ENCODE data around the gene POLR1G.

Gene POLR1G

GRCh38 chr19:45448887-45449299 is 42.4 kb downstream of the POLR1G start:
- Histone ChIP-seq H3K4me3 (ENCODE audit: insufficient read depth, low read length, poor library complexity, severe bottlenecking) (no peak overlapping the region), H3K9ac (ENCODE audit: low read length) (no peak overlapping the region), H2AFZ (ENCODE audit: low read depth, low read length, severe bottlenecking) (no peak overlapping the region), H3K9me2 (replicated peaks; ENCODE audit: insufficient read depth, low read length) (no peaks in the 10 kb centered on the region), H3K4me2 (ENCODE audit: low read depth, low read length, poor library complexity, severe bottlenecking) (no peak overlapping the region), H3K79me2 (ENCODE audit: insufficient read depth, low read length) (no peaks in the 10 kb centered on the region), H4K20me1 (ENCODE audit: low read depth, low read length) (no peaks in the 10 kb centered on the region), H3K9me3 (ENCODE audit: insufficient read depth, low read length) (no peaks in the 10 kb centered on the region), H3K36me3 (ENCODE audit: low read length) (no peaks in the 10 kb centered on the region), H3F3A (ENCODE audit: insufficient read depth) (peaks cover 9% of the 10 kb centered on the region; the same call in 1 of the 2 replicates), H3K27ac (ENCODE audit: low read depth, low read length) (no peak overlapping the region), H3K27me3 (ENCODE audit: low read length) (no peaks in the 10 kb centered on the region)
- TF ChIP-seq, protein P1, sequence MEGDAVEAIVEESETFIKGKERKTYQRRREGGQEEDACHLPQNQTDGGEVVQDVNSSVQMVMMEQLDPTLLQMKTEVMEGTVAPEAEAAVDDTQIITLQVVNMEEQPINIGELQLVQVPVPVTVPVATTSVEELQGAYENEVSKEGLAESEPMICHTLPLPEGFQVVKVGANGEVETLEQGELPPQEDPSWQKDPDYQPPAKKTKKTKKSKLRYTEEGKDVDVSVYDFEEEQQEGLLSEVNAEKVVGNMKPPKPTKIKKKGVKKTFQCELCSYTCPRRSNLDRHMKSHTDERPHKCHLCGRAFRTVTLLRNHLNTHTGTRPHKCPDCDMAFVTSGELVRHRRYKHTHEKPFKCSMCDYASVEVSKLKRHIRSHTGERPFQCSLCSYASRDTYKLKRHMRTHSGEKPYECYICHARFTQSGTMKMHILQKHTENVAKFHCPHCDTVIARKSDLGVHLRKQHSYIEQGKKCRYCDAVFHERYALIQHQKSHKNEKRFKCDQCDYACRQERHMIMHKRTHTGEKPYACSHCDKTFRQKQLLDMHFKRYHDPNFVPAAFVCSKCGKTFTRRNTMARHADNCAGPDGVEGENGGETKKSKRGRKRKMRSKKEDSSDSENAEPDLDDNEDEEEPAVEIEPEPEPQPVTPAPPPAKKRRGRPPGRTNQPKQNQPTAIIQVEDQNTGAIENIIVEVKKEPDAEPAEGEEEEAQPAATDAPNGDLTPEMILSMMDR (IDR thresholded peaks at IDR 0.05; ENCODE audit: insufficient read depth, low read length, poor library complexity, severe bottlenecking), result no peak
- no peak for TF ChIP-seq EZH2phosphoT487 (conservative IDR thresholded peaks at IDR 0.05; ENCODE audit: low read length)

DNA sequence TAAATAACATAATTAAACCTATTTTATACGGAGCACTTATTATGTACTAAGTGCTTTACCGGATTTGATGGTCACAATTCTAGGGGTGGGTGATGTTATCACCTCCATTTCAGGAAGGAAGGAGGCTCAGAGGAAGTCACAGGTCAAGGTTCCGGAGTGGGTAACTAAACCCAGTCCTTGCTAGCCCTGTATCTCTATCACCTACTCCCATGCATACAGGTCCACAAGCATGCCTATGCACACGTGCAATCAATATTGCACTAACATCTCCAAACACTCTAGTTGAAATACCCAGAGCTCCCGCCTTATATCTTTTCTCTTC is 43.5 kb downstream of the POLR1G start:
- Histone ChIP-seq H3K9me2 (replicated peaks; ENCODE audit: insufficient read depth, low read length) (no peaks in the 10 kb centered on the region), H3K27ac (ENCODE audit: low read depth, low read length) (no peak overlapping the region), H3K27me3 (ENCODE audit: low read length) (no peaks in the 10 kb centered on the region), H3K79me2 (ENCODE audit: insufficient read depth, low read length) (no peaks in the 10 kb centered on the region), H4K20me1 (ENCODE audit: low read depth, low read length) (no peaks in the 10 kb centered on the region), H2AFZ (ENCODE audit: low read depth, low read length, severe bottlenecking) (peak overlapping the region; percentile 1), H3K4me2 (ENCODE audit: low read depth, low read length, poor library complexity, severe bottlenecking) (peak overlapping the region; percentile 64), H3K9ac (ENCODE audit: low read length) (peak overlapping the region; percentile 43; the same call in 1 of the 2 replicates), H3F3A (ENCODE audit: insufficient read depth) (peaks cover 9% of the 10 kb centered on the region; the same call in 1 of the 2 replicates), H3K36me3 (ENCODE audit: low read length) (no peaks in the 10 kb centered on the region), H3K4me3 (ENCODE audit: insufficient read depth, low read length, poor library complexity, severe bottlenecking) (peak overlapping the region; percentile 55), H3K9me3 (ENCODE audit: insufficient read depth, low read length) (no peaks in the 10 kb centered on the region)
- TF ChIP-seq EZH2phosphoT487 (conservative IDR thresholded peaks at IDR 0.05; ENCODE audit: low read length), result no peak
- TF ChIP-seq, protein P1 (IDR thresholded peaks at IDR 0.05; ENCODE audit: insufficient read depth, low read length, poor library complexity, severe bottlenecking), result no peak

DNA sequence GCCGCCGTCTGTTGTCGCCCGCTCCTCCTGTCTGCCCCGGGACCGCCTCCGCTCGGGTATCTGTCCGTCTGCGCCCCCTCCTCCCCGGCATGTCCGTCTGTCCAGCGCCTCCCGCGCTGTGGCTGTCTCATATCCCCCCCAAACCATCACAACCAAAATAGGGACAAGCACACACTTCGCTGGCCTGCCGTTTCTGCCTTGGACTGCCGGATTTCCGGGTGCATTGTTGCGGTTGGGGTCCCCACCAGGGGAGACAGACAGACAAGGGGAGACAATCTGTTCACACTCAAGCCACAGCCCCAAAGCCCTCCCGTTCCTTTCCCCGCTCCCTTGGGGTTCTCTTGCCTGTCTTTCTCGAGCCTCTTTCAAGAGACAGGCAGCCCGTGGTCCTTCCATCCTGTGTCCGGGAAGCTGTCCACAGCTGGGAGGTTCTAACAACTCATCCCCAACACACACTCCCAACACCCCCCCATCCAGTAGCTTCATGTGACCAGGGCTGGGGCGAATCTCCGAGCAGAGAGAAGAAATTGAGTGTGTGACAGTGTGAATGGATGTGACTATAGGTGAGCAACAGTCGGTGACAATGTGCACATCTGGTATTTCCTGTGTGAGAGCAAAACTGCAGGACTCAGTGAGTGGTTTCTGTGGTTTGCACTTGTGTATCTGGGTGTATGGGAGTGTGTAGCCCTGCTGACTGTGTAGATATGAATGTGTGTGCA is 44.8 kb downstream of the POLR1G start:
- Histone ChIP-seq H3K27me3 (ENCODE audit: low read length) (no peaks in the 10 kb centered on the region), H3K79me2 (ENCODE audit: insufficient read depth, low read length) (no peaks in the 10 kb centered on the region), H3K9me2 (replicated peaks; ENCODE audit: insufficient read depth, low read length) (no peaks in the 10 kb centered on the region), H4K20me1 (ENCODE audit: low read depth, low read length) (no peaks in the 10 kb centered on the region), H3K4me3 (ENCODE audit: insufficient read depth, low read length, poor library complexity, severe bottlenecking) (peak overlapping the region; percentile 59), H3K36me3 (ENCODE audit: low read length) (no peaks in the 10 kb centered on the region), H3K27ac (ENCODE audit: low read depth, low read length) (no peak overlapping the region), H2AFZ (ENCODE audit: low read depth, low read length, severe bottlenecking) (peak overlapping the region; percentile 46), H3K4me2 (ENCODE audit: low read depth, low read length, poor library complexity, severe bottlenecking) (peak overlapping the region; percentile 64), H3K9ac (ENCODE audit: low read length) (peak overlapping the region; percentile 32), H3K9me3 (ENCODE audit: insufficient read depth, low read length) (no peaks in the 10 kb centered on the region), H3F3A (ENCODE audit: insufficient read depth) (peaks cover 5% of the 10 kb centered on the region; the same call in 1 of the 2 replicates)
- no peak for TF ChIP-seq EZH2phosphoT487 (conservative IDR thresholded peaks at IDR 0.05; ENCODE audit: low read length)
- TF ChIP-seq, protein P1 (IDR thresholded peaks at IDR 0.05; ENCODE audit: insufficient read depth, low read length, poor library complexity, severe bottlenecking), result no peak
